Omental fat pad (tissue), 4 donors: ENCODE data around the gene ZDHHC18. TPM values are rescaled to one million over a fixed set of nuclear protein-coding genes. Genes with fewer than 3 reads are reported as not detected.

ENCODE experiments used
- ATAC-seq: fragments of 150-250 bp; one replicate; pipeline ENCODE4 v1.9.1; 2016; ENCODE audit warnings: mild to moderate bottlenecking, moderate library complexity; ENCODE audit not compliant: low FRiP score
- DNase-seq: peaks from one replicate; pipeline ENCODE4 v3.0.0-alpha.2; 2019; ENCODE audit warnings: low spot score
- CTCF ChIP-seq, 3 donors: fragments of 450-650 bp; IDR thresholded peaks; one replicate each; pipeline ENCODE4 v1.5.1; 2016 to 2017; ENCODE audit warnings: antibody characterized with exemption in 3 of 3, mild to moderate bottlenecking in 3 of 3, moderate library complexity in 2 of 3
- total RNA-seq, 4 donors: library from RNA; depleted of rRNA; stranded (reverse); fragments of >200 nt; gene quantifications; one replicate each; pipeline ENCODE4 v1.1.0, GENCODE V29; 2016

The ZDHHC18 gene
- total RNA-seq, 4 donors from 2014 or later, result 27.4 to 81.1 (median 33.5) TPM

- ATAC-seq (no peak), DNase-seq (no peak)
- TF ChIP-seq CTCF (IDR thresholded peaks at IDR 0.05), result no peak
These were observed 24.7 kb downstream of the ZDHHC18 start for GRCh38 chr1:26851106-26851684.

DNA sequence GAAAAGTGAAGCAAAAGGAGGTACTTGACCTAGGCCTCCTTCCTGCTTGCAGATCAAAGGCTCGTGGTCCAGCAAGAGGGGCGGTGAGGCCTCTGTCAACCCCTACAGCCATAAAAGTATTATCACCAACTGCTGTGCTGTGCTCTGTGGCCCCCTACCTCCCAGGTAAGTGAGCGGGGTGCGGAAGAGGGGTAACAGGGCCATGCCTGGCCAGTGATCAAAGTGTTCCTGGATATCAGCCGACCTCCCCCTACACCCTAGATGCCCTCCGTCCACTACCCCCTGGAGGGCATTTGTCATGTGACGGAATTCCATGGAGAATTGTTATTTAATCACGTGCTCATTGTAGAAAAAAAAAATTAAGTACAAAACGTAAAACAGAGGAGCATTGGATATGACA is 26.2 kb downstream of the ZDHHC18 start:
- DNase-seq (no peak), ATAC-seq (no peak)
- TF ChIP-seq CTCF (IDR thresholded peaks at IDR 0.05), result no peak

- DNase-seq, result peak; percentile 96
- ATAC-seq, result peak; percentile 49
These were observed 26.7 kb downstream of the ZDHHC18 start for GRCh38 chr1:26853156-26853555.

DNA sequence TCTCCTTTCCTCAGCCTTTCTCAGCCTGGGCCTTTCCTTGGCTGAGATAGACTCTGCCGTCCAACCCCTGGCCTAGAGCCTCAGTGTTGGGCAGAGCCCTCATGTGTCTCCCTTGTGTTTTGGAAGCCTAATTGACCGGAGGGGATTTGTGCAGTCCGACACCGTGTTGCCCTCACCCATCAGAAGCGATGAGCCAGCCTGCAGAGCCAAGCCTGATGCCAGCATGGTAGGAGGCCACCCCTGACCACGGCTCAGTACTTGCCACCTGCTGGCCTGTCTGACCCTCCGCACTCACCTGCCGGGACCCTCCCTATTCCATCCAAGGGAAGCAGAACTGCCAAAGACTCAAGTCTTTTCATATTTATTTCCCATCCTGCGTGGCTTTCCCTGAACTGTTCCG is 27.1 kb downstream of the ZDHHC18 start:
- TF ChIP-seq CTCF (IDR thresholded peaks at IDR 0.05), result no peak
- ATAC-seq, result no peak
- DNase-seq, result no peak

More at GRCh38 chr1:26853156-26853555, 26.7 kb downstream of the ZDHHC18 start:
- TF ChIP-seq CTCF (IDR thresholded peaks at IDR 0.05), result peak in 1 of 3 donors; percentile 9

DNA sequence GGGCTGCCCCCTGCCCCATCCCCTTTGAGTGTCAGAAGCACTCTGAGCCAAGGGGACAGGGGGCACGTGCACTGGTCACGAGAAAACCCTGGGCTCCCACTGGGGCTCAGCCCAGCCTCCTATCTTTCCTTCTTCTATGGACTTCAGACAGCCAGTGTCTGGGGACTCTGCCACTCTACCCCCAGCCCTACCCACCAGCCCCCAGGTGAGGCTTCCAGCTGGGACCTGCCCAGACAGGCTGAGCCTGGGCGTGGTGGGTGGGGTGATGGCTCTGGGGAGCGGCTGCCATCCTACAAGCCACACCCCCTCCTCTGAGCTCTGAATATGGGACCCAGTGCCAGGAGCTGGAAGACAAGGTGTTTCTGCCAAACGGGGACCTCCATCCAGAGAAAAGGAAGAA is 28.4 kb downstream of the ZDHHC18 start:
- DNase-seq, result no peak
- TF ChIP-seq CTCF (IDR thresholded peaks at IDR 0.05), result no peak
- no peak for ATAC-seq

- DNase-seq (no peak), ATAC-seq (no peak)
These were observed 29.1 kb downstream of the ZDHHC18 start for GRCh38 chr1:26855636-26856035.

More at GRCh38 chr1:26855636-26856035, 29.1 kb downstream of the ZDHHC18 start:
- no peak for TF ChIP-seq CTCF (IDR thresholded peaks at IDR 0.05)
